ENCODE results near the gene ZAR1L.

Gene ZAR1L

GRCh38 chr13:32253911-32254399 is 61.2 kb downstream of the ZAR1L start (continued):
- TF ChIP-seq, protein P1, sequence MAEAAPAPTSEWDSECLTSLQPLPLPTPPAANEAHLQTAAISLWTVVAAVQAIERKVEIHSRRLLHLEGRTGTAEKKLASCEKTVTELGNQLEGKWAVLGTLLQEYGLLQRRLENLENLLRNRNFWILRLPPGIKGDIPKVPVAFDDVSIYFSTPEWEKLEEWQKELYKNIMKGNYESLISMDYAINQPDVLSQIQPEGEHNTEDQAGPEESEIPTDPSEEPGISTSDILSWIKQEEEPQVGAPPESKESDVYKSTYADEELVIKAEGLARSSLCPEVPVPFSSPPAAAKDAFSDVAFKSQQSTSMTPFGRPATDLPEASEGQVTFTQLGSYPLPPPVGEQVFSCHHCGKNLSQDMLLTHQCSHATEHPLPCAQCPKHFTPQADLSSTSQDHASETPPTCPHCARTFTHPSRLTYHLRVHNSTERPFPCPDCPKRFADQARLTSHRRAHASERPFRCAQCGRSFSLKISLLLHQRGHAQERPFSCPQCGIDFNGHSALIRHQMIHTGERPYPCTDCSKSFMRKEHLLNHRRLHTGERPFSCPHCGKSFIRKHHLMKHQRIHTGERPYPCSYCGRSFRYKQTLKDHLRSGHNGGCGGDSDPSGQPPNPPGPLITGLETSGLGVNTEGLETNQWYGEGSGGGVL (tag by site-specific recombination; IDR thresholded peaks at IDR 0.05) = no peak
- TF ChIP-seq ZBTB1 (tag by site-specific recombination; IDR thresholded peaks at IDR 0.05) = no peak
- no peak for TF ChIP-seq ZNF26 (tag by site-specific recombination; IDR thresholded peaks at IDR 0.05)
- TF ChIP-seq ZNF837 (tag by site-specific recombination; IDR thresholded peaks at IDR 0.05) = no peak
- no peak for TF ChIP-seq ZBTB26 (tag by site-specific recombination; optimal IDR thresholded peaks at IDR 0.05)
- TF ChIP-seq ZNF280D (tag by site-specific recombination; IDR thresholded peaks at IDR 0.05) = no peak
- no peak for TF ChIP-seq ZNF121 (tag by site-specific recombination; IDR thresholded peaks at IDR 0.05)
- TF ChIP-seq SALL2 (tag by site-specific recombination; IDR thresholded peaks at IDR 0.05; ENCODE audit: borderline replicate concordance) = no peak
- no peak for TF ChIP-seq ZNF266 (tag by site-specific recombination; IDR thresholded peaks at IDR 0.05; ENCODE audit: low read depth)
- TF ChIP-seq ZNF555 (tag by site-specific recombination; conservative IDR thresholded peaks at IDR 0.05) = no peak

Measured in HEK293 (cell line).